ENCODE results near the gene CCL23. TPM values are rescaled to one million over a fixed set of nuclear protein-coding genes. Genes with fewer than 3 reads are reported as not detected.

Gene CCL23
- total RNA-seq, 2 experiments from 2014 or later, result not detected

DNA sequence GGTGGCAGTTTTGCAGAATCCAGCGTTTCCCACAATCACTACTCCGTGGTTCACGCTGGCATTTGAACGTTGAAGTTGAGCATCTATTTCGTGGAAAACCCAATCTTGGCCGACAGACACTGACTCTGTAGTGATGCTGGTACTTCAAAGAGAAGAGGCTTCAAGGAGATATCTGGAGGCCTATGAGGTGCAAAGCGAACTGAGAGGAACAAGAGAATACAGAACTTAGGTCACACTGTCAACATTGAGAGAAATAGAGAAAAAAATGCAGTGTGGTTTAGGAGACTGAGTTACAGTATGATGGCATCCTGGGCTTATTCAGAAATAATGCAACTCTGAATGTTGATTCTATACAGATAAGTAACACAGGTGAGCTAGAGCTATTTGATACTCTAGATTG is 52.5 kb downstream of the CCL23 start:
- Histone ChIP-seq H3K36me3 (ENCODE audit: insufficient read depth, low read length) (no peaks in the 10 kb centered on the region), H4K20me1 (ENCODE audit: insufficient read depth, low read length) (no peaks in the 10 kb centered on the region), H3K9me3 (ENCODE audit: low read length) (no peaks in the 10 kb centered on the region), H3K4me3 (ENCODE audit: low read depth, low read length, poor library complexity, severe bottlenecking) (no peak overlapping the region), H3K9me2 (ENCODE audit: insufficient read depth, low read length) (no peaks in the 10 kb centered on the region), H2AFZ (ENCODE audit: low read length) (no peak overlapping the region), H3K4me1 (ENCODE audit: insufficient read depth, low read length, poor library complexity, severe bottlenecking) (no peaks in the 10 kb centered on the region), H3K79me2 (ENCODE audit: insufficient read depth, low read depth, low read length) (no peaks in the 10 kb centered on the region), H3K4me2 (ENCODE audit: low read length) (no peak overlapping the region), H3K27ac (ENCODE audit: low read depth, low read length, poor library complexity, severe bottlenecking) (no peak overlapping the region)
- ChIA-PET CTCF (ENCODE audit: unreplicated experiment) (no interaction called here), POLR2A (interaction anchor here (0.6 kb wide), 1 partner anchor 18 kb away, joined by 3 read pairs; no protein-coding TSS in a partner anchor)
- TF ChIP-seq EZH2phosphoT487 (IDR thresholded peaks at IDR 0.05; ENCODE audit: borderline replicate concordance, low read depth, low read length), result no peak
- TF ChIP-seq, protein P1, sequence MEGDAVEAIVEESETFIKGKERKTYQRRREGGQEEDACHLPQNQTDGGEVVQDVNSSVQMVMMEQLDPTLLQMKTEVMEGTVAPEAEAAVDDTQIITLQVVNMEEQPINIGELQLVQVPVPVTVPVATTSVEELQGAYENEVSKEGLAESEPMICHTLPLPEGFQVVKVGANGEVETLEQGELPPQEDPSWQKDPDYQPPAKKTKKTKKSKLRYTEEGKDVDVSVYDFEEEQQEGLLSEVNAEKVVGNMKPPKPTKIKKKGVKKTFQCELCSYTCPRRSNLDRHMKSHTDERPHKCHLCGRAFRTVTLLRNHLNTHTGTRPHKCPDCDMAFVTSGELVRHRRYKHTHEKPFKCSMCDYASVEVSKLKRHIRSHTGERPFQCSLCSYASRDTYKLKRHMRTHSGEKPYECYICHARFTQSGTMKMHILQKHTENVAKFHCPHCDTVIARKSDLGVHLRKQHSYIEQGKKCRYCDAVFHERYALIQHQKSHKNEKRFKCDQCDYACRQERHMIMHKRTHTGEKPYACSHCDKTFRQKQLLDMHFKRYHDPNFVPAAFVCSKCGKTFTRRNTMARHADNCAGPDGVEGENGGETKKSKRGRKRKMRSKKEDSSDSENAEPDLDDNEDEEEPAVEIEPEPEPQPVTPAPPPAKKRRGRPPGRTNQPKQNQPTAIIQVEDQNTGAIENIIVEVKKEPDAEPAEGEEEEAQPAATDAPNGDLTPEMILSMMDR (conservative IDR thresholded peaks at IDR 0.05; ENCODE audit: low read length), result no peak
- no peak for DNase-seq (ENCODE audit: low spot score)
- intact Hi-C loops (cut with micrococcal nuclease; ENCODE audit: unreplicated experiment), result no loop called here
- no TSS peak for BruUV-seq (replicated peaks)

DNA sequence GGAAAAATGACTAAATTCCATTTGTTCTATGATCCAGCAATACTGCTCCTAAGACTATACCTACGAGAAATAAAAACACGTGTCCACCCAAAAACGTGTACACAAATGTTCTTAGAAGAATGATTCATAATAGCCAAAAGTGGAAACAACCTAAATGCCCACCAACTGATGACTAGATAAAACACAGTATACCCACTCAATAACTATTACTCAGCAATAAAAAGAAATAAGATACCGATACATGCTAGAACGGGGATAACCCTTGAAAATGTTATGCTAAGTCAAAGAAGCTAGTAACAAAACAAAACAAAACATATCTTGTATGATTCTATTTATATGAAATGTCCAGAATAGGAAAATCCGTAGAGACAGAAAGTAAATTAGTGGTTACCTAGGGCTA is 54.1 kb downstream of the CCL23 start:
- H3K9me2 ChIP-seq (ENCODE audit: insufficient read depth, low read length), result no peaks in the 10 kb centered on the region
- CTCF ChIA-PET (ENCODE audit: unreplicated experiment), result no interaction called here
- no peaks in the 10 kb centered on the region for H3K36me3 ChIP-seq (ENCODE audit: insufficient read depth, low read length)
- no peaks in the 10 kb centered on the region for H3K9me3 ChIP-seq (ENCODE audit: low read length)
- no peaks in the 10 kb centered on the region for H4K20me1 ChIP-seq (ENCODE audit: insufficient read depth, low read length)
- H2AFZ ChIP-seq (ENCODE audit: low read length), result no peak overlapping the region
- H3K79me2 ChIP-seq (ENCODE audit: insufficient read depth, low read depth, low read length), result no peaks in the 10 kb centered on the region
- BruUV-seq (replicated peaks), result no TSS peak
- no peak overlapping the region for H3K27ac ChIP-seq (ENCODE audit: low read depth, low read length, poor library complexity, severe bottlenecking)
- TF ChIP-seq EZH2phosphoT487 (IDR thresholded peaks at IDR 0.05; ENCODE audit: borderline replicate concordance, low read depth, low read length), result no peak
- TF ChIP-seq, protein P1 (conservative IDR thresholded peaks at IDR 0.05; ENCODE audit: low read length), result no peak
- H3K4me1 ChIP-seq (ENCODE audit: insufficient read depth, low read length, poor library complexity, severe bottlenecking), result no peaks in the 10 kb centered on the region
- no peak for DNase-seq (ENCODE audit: low spot score)
- intact Hi-C loops (cut with micrococcal nuclease; ENCODE audit: unreplicated experiment), result no loop called here
- POLR2A ChIA-PET, result interaction anchor here (0.6 to 0.9 kb wide), 3 partner anchors 60 to 499 kb away, joined by 3 to 5 read pairs (median 3); no protein-coding TSS in a partner anchor
- no peak overlapping the region for H3K4me2 ChIP-seq (ENCODE audit: low read length)
- no peak overlapping the region for H3K4me3 ChIP-seq (ENCODE audit: low read depth, low read length, poor library complexity, severe bottlenecking)

Other genes starting within 250 kb of the CCL23 start
- not detected in 2 replicates for gene MMP28, start 222.3 kb downstream of the CCL23 start, total RNA-seq (2014; rRNA removed; shearing (Covaris generic))
- not detected in 2 replicates for gene MMP28, start 222.3 kb downstream of the CCL23 start, total RNA-seq (2022)
- gene TAF15, start 208.5 kb downstream of the CCL23 start, total RNA-seq (2014; rRNA removed; shearing (Covaris generic)), result 61.9 and 65.9 TPM in 2 replicates
- 256 and 279 TPM in 2 replicates for gene TAF15, start 208.5 kb downstream of the CCL23 start, total RNA-seq (2022)
- gene HEATR9, start 149.1 kb downstream of the CCL23 start, total RNA-seq (2014; rRNA removed; shearing (Covaris generic)), result not detected in 2 replicates
- gene HEATR9, start 149.1 kb downstream of the CCL23 start, total RNA-seq (2022), result not detected in 2 replicates
- not detected in 2 replicates for gene CCL5, start 137.6 kb downstream of the CCL23 start, total RNA-seq (2014; rRNA removed; shearing (Covaris generic))
- gene CCL5, start 137.6 kb downstream of the CCL23 start, total RNA-seq (2022), result 0.41 and 0.88 TPM in 2 replicates
- 3.3 and 4.1 TPM in 2 replicates for gene RDM1, start 87.2 kb downstream of the CCL23 start, total RNA-seq (2014; rRNA removed; shearing (Covaris generic))
- 11.0 and 16.4 TPM in 2 replicates for gene RDM1, start 87.2 kb downstream of the CCL23 start, total RNA-seq (2022)
- not detected in 2 replicates for gene LYZL6, start 74.3 kb downstream of the CCL23 start, total RNA-seq (2014; rRNA removed; shearing (Covaris generic))
- gene LYZL6, start 74.3 kb downstream of the CCL23 start, total RNA-seq (2022), result not detected in 2 replicates
- gene CCL16, start 36.5 kb downstream of the CCL23 start, total RNA-seq (2014; rRNA removed; shearing (Covaris generic)), result not detected in 2 replicates
- gene CCL16, start 36.5 kb downstream of the CCL23 start, total RNA-seq (2022), result not detected in 2 replicates
- gene CCL14, start 31.2 kb downstream of the CCL23 start, total RNA-seq (2014; rRNA removed; shearing (Covaris generic)), result not detected in 2 replicates
- not detected in 2 replicates for gene CCL14, start 31.2 kb downstream of the CCL23 start, total RNA-seq (2022)
- not detected in 2 replicates for gene CCL15, start 16.4 kb downstream of the CCL23 start, total RNA-seq (2014; rRNA removed; shearing (Covaris generic))
- not detected in 2 replicates for gene CCL15, start 16.4 kb downstream of the CCL23 start, total RNA-seq (2022)
- gene CCL18, start 46.3 kb upstream of the CCL23 start, total RNA-seq (2014; rRNA removed; shearing (Covaris generic)), result not detected in 2 replicates
- not detected in 2 replicates for gene CCL18, start 46.3 kb upstream of the CCL23 start, total RNA-seq (2022)
- not detected in 2 replicates for gene CCL3, start 72.2 kb upstream of the CCL23 start, total RNA-seq (2014; rRNA removed; shearing (Covaris generic))
- gene CCL3, start 72.2 kb upstream of the CCL23 start, total RNA-seq (2022), result not detected in 2 replicates
- 0.09 TPM in 1 of 2 replicates, not detected in the other for gene CCL4, start 85.9 kb upstream of the CCL23 start, total RNA-seq (2014; rRNA removed; shearing (Covaris generic))
- gene CCL4, start 85.9 kb upstream of the CCL23 start, total RNA-seq (2022), result not detected in 2 replicates
- 1.5 and 3.0 TPM in 2 replicates for gene TBC1D3B, start 158.7 kb upstream of the CCL23 start, total RNA-seq (2014; rRNA removed; shearing (Covaris generic))
- 12.8 and 13.8 TPM in 2 replicates for gene TBC1D3B, start 158.7 kb upstream of the CCL23 start, total RNA-seq (2022)
- 0.10 TPM in 1 of 2 replicates, not detected in the other for gene CCL3L1, start 178.8 kb upstream of the CCL23 start, total RNA-seq (2014; rRNA removed; shearing (Covaris generic))
- 0.44 TPM in 1 of 2 replicates, not detected in the other for gene CCL3L1, start 178.8 kb upstream of the CCL23 start, total RNA-seq (2022)
- 0.50 TPM in 1 of 2 replicates, not detected in the other for gene CCL4L2, start 193.1 kb upstream of the CCL23 start, total RNA-seq (2014; rRNA removed; shearing (Covaris generic))
- gene CCL4L2, start 193.1 kb upstream of the CCL23 start, total RNA-seq (2022), result not detected in 2 replicates
- gene TBC1D3I, start 246.6 kb upstream of the CCL23 start, total RNA-seq (2014; rRNA removed; shearing (Covaris generic)), result 0.19 TPM in 1 of 2 replicates, not detected in the other
- gene TBC1D3I, start 246.6 kb upstream of the CCL23 start, total RNA-seq (2022), result 0.55 and 0.79 TPM in 2 replicates

All from OCI-LY7 (cell line).